CD4-positive, alpha-beta T cell treated with Interleukin-2 at 100 ng/mL for 4 hours (primary cell): ENCODE measurements around the gene TMEM38A.

Experiments
- DNase-seq: peaks from one replicate; pipeline ENCODE4 v3.0.0-alpha.2; 2020; ENCODE audit warnings: low spot score

The TMEM38A gene

DNA sequence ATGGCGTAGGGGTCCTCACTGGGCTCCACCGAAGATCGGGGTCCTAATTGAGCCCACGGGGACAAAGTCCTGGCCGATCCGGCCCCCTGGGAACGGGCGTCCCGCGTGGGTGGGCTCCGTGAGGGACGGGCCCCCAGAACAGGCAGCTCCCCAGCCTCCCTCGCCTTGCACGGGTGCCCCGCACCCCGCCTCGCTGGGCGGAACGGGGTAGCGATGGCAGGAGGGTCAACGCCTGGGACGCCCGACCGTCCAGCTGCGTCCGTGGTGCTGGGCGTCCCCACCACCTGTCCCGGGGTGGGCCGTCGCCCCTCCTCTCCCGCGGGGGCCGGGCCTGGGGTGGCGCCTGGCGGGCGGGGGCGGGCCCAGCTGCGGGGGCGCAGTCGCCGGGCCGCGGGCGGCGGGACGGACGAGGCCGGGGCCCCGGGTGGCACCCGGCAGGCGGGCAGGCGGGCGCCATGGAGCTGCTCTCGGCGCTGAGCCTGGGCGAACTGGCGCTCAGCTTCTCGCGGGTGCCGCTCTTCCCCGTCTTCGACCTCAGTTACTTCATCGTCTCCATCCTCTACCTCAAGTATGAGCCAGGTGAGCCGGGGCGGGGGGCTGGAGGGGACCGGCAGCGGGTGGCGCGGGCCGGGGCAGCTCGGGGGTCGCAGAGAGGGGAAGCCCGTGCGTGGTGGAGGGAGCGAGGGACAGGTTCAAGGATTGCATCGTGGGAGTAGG is at the start of gene TMEM38A:
TSS of gene TMEM38A (plus strand) at position 377 of the 717 bp plus-strand sequence. CDS start at position 456, 79 bp downstream.
- DNase-seq: peak; percentile 26

DNA sequence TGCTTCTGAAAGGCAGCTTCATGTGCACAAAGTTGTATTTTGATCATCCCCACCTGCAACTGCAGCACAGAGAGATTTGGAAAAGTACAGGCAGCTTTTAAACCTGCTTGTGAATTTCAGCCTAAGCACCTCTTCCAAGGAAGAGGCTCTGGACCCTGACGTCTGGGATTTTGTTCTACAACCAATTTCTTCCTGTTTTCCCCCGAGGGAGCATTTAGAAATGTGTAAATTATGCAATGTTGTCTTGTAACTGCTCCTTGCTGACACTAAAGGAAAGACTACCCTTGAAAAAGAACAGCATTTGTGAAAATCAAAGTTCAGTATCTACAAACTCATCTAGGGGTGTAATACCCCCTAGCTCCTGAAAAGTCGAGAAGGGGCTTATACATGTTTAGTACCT is 48.3 kb upstream of the TMEM38A start:
- no peak for DNase-seq

- DNase-seq: no peak
Observed at GRCh38 chr19:16613841-16614240, 47.1 kb upstream of the TMEM38A start.

GRCh38 chr19:16614941-16615340 is 46.0 kb upstream of the TMEM38A start:
- DNase-seq: no peak

DNA sequence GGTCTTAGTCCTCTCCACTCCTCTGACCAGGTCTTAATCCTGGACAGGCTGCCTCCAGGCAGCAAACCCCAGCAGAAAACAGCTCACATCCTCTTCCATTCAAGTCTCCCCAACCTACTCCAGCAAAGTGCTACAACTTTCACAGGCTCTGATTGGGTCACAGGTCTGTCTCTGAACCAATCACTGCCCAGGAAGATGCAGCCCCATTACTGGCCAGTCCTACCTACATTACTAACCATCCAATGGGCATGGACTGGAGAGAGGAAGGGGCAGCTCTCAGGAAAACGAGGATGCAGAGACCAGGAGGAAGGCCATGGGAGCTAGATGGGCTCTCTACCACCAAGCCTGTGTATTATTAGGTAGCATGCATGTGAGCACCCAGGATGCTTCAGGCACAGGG is 45.1 kb upstream of the TMEM38A start:
- DNase-seq: no peak

- DNase-seq: no peak
Observed at GRCh38 chr19:16618248-16618647, 42.7 kb upstream of the TMEM38A start.

- no peak for DNase-seq
Observed at GRCh38 chr19:16619457-16619856, 41.5 kb upstream of the TMEM38A start.

DNA sequence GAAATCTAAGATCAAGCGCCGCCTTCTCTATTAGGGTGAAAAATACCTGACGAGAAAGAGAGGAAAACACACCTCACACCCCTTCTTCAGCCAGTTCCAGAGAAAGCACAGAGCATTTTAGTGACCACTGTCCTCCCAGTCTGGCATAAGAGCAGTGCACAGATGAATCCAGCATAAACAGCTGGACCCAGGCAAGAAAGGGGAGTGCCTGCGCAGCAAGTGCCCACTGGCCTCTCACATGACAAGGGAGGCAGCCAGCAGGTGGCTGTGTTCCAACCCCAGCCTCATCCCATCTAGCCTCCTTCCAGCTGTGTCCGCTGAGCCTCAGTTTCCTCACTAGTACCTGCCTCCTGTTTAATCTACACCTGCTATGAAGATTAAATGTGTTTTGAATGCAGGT is 40.9 kb upstream of the TMEM38A start:
- DNase-seq: no peak

DNA sequence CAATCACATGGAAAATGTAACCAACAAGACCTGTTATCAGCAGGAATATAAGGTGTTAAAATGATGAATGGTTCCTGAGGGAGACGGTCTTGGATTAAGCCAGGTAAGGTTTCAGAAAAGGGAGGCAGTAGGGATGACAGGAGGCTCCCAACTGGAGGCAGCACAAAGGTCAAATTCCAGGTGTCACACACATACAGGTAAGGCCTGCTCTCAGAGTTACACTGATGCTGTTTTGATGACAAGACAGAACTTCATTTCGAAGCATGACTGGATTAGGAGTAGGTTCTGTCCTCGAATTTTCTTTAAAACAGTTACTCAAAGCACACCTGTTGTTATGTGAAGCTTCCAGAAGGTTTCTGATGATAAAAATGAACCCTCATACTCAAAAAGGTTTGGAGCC is 40.4 kb upstream of the TMEM38A start:
- no peak for DNase-seq

DNA sequence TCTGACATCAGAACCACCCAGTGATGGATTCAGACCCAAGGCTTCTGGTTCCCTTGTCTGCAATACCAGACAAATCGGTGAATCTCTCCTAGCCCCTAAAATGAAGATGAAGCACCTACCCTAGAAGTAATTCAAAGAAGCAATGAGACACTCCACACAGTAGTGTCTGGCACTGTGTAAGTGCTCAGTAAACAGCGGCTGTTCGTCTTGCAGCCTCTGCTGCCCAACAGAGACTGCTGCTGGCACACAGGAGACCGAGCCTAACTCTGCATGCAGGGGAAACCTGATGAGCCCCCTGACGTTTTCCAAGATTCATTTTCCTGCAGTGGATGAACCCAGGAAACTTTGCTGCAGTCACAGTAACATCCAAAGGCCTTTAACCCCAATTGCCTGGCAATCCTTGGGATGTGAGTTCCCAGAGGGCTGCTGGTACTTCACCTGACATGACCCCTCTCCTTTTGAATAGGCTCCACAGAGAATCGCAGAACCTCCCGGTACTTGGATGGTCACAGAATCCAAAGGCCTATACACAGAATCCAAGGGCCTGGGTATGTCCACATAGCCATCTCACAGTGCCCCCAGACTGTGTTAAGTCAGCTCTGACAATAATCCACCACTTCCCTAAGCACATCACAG is 39.7 kb upstream of the TMEM38A start:
- no peak for DNase-seq

GRCh38 chr19:16623066-16623465 is 37.9 kb upstream of the TMEM38A start:
- no peak for DNase-seq

DNA sequence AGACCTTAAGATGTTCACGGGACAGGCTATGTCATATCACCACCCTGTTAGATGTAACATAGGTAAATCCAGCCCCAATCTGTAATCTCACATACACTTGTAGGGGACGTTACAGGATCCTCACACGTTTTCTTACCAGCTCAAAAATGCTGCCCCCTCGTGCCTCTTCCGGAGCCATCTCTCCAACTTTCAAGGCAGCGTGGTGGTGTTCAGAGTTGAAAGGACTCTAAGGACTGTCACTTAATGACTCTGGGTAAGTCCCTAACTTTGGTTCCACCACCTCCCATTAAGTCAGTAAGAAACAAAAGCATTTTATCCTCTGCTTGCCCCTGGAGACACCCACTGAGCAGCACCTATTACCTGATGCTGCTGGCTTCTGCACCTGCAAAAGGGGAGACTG is 37.4 kb upstream of the TMEM38A start:
- DNase-seq: no peak

GRCh38 chr19:16624236-16624635 is 36.7 kb upstream of the TMEM38A start:
- DNase-seq: no peak

- DNase-seq: no peak
Observed at GRCh38 chr19:16625163-16625958, 35.6 kb upstream of the TMEM38A start.

DNA sequence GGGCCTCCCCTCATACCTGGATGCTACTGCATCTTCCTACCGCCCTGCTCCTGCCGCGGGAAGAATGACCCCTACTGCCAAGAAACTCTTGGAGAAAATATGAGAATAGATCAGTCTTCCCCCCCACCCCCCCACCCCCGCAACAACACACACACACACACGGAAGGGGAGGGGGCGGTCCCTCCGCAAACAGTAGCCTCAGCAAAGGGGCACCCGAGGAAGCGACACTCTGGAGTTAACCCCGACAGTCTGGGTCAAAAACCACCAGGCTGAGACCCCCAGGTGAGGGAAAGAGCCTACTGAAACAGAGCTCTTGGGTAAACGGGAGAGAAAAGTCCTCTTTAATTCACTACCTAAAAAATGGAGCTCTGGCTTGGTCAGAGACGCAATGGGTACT is 34.1 kb upstream of the TMEM38A start:
- no peak for DNase-seq

GRCh38 chr19:16627193-16627927 is 33.6 kb upstream of the TMEM38A start:
- DNase-seq: no peak

- no peak for DNase-seq
Observed at GRCh38 chr19:16627928-16628182, 33.1 kb upstream of the TMEM38A start.

DNA sequence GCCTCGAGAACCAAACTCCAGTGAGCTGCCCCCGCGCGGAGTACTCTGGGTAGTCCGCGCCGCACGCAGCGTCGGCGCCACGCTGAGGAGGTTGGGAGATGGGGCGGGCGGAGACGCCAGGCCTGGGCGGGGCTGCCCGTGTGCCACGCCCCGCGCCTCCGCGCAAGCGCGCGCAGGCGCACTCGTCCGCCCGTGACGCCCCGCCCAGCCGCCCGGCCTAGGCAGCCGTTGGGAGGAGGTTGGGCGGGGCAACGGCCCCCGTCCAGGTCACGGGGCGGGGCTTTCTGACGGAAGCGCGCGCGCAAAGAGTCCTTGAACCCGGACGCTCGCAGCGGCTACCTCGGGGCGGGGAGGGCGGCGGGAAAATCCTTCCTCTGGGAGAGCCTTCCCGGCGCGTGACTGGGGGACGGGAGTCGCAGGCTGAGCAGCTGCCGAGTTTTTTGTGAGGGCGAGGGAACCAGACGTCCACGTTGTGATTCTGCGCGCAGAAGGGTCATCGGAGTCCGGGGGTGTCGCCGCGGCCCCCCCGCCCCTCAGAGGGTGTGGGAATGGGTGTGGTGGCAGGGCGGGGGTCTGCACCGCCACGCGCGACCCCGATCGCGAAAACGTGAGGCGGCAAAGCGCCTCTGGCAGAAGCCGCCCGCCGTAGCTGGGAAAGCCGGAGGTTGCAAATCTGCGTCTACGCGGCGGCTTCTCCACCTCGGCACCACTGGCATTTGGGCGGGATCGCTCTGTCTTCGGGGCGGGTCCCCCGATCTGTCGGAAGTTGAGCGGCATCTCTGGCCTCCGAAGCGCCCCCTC is 32.6 kb upstream of the TMEM38A start, which contains the start of gene MED26:
TSS of gene MED26 (minus strand) at position 22 of the 801 bp plus-strand sequence. CDS start 261 bp downstream, outside the sequence.
- peak; percentile 94 for DNase-seq

DNA sequence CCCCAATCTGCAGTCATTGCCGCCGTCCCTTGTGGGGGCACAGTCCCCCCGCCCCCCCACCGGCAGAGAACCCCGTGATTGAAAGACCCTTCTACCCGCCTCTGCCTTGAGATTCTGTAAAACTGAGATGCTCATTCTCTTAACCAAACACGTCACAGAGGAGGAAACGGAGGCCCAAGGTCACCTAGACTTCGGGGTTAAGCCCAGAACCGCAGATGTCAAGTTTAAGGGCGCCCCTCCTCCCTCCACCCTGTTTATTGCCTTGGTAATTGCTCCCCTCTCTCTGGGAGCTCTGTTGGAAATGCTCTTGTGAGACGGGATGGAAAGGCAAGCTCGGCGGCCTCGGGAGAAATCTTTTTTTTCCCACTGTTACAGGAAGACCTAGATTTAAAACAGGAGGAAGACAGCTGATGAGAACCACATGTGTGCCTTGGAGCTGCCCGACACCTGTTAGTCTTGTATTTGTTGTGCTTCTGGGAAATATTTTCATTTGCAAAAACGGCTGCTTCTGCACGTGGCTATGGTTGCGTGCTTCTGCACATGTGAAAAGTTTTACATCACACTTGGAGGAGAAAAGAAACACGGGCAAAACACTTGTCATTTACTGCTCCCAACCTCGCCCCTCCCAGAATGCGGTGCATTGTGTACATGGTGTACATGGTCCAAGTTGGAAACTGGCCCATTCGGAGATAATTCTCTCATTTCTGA is 31.8 kb upstream of the TMEM38A start:
- DNase-seq: no peak

DNA sequence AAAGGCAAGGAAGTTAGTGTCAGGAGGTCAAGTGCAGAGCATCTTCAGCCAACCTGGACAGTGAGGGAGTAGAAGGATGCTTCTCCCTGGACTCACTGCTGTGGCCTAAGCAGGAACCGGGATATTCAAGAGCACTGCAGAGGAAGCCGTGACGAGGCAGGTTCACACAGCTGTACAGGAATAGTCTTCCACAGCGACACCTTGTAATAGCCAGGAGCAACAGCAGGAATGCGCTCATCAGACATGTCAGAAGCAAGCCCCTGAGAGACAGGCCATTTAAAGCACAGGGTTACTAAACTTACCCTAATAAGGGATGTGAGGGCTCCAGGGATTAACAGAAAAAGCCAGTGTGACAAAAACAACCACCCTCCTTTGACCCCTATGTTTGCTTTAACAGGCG is 29.5 kb upstream of the TMEM38A start:
- no peak for DNase-seq

GRCh38 chr19:16637535-16637934 is 23.4 kb upstream of the TMEM38A start:
- DNase-seq: no peak
